IMR-90 (cell line): ENCODE data around the gene MRPS26.

Experiments
- BHLHE40 ChIP-seq: fragments of 150-350 bp; IDR thresholded peaks from 2 replicates; pipeline ENCODE4 v1.6.1; 2016; ENCODE audit warnings: mild to moderate bottlenecking, low read depth, low read length
- CEBPB ChIP-seq: IDR thresholded peaks from 2 replicates; pipeline ENCODE4 v1.6.1; 2012; ENCODE audit warnings: low read depth, low read length, improper control_type of control experiment
- CHD1 ChIP-seq: IDR thresholded peaks from 2 replicates; pipeline ENCODE4 v1.6.1; 2012; ENCODE audit warnings: low read depth, low read length, improper control_type of control experiment
- POLR2A ChIP-seq: IDR thresholded peaks from 2 replicates; pipeline ENCODE4 v1.6.1; 2012; ENCODE audit warnings: mild to moderate bottlenecking, low read depth, low read length
- RAD21 ChIP-seq: IDR thresholded peaks from 2 replicates; pipeline ENCODE4 v1.6.1; 2012; ENCODE audit warnings: low read length, improper control_type of control experiment
- RCOR1 ChIP-seq: IDR thresholded peaks from 2 replicates; pipeline ENCODE4 v1.6.1; 2012; ENCODE audit warnings: mild to moderate bottlenecking, low read length, improper control_type of control experiment; ENCODE audit not compliant: insufficient replicate concordance
- RFX5 ChIP-seq: IDR thresholded peaks from 2 replicates; pipeline ENCODE4 v1.8.0; 2012; ENCODE audit warnings: low read depth, mild to moderate bottlenecking, low read length, moderate library complexity
- TF ChIP-seq, protein P1 (sequence below): conservative IDR thresholded peaks from 2 replicates; pipeline ENCODE4 v1.5.1; 2012; ENCODE audit warnings: mild to moderate bottlenecking, low read depth, low read length, improper control_type of control experiment

DNA sequence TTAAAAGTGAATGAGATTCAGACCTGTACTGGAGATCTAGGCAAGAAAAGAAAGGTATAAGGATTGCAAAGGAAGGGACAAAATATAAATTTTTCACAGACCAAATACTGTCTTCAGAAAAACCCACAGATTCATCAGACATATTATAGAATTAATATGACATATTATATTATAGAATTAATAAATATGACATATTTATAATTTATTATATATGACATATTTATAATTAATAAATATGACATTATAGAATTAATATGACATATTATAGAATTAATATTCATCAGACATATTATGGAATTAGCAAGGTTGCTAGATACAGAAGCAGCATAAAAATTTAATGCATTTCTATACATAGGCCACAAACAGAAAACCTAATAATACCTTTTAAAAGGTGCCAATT is 47.1 kb upstream of the MRPS26 start:
- TF ChIP-seq, protein P1, sequence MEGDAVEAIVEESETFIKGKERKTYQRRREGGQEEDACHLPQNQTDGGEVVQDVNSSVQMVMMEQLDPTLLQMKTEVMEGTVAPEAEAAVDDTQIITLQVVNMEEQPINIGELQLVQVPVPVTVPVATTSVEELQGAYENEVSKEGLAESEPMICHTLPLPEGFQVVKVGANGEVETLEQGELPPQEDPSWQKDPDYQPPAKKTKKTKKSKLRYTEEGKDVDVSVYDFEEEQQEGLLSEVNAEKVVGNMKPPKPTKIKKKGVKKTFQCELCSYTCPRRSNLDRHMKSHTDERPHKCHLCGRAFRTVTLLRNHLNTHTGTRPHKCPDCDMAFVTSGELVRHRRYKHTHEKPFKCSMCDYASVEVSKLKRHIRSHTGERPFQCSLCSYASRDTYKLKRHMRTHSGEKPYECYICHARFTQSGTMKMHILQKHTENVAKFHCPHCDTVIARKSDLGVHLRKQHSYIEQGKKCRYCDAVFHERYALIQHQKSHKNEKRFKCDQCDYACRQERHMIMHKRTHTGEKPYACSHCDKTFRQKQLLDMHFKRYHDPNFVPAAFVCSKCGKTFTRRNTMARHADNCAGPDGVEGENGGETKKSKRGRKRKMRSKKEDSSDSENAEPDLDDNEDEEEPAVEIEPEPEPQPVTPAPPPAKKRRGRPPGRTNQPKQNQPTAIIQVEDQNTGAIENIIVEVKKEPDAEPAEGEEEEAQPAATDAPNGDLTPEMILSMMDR: no peak
- no peak for TF ChIP-seq CHD1
- no peak for TF ChIP-seq RFX5
- no peak for TF ChIP-seq RCOR1
- TF ChIP-seq POLR2A: no peak
- no peak for TF ChIP-seq RAD21
- TF ChIP-seq BHLHE40: no peak
- no peak for TF ChIP-seq CEBPB
